PFSK-1 (cell line): Measurements from ENCODE around the gene OR6A2.

Experiments used
- FOXP2 ChIP-seq: optimal IDR thresholded peaks from 2 replicates; pipeline ENCODE3; 2011; ENCODE audit warnings: borderline replicate concordance, control low read depth, inconsistent platforms; ENCODE audit not compliant: insufficient read depth; ENCODE audit errors: extremely low read length, extremely low read depth
- POLR2AphosphoS5 ChIP-seq: IDR thresholded peaks from 2 replicates; pipeline ENCODE4 v1.6.1; 2012; ENCODE audit warnings: low read depth, mild to moderate bottlenecking, control low read depth, low read length, moderate library complexity
- REST ChIP-seq, 2 experiments: IDR thresholded peaks; 2 replicates each; pipeline versions ENCODE4 v1.6.1 to v1.8.0; 2011 to 2012; ENCODE audit warnings: low read depth in 2 of 2, low read length in 2 of 2, control low read depth in 1 of 2, inconsistent platforms in 1 of 2, mild to moderate bottlenecking in 1 of 2, moderate library complexity in 1 of 2; ENCODE audit not compliant: insufficient read depth in 1 of 2
- SIN3A ChIP-seq: IDR thresholded peaks from 2 replicates; pipeline ENCODE4 v1.6.1; 2012; ENCODE audit warnings: mild to moderate bottlenecking, low read length, moderate library complexity, borderline replicate concordance; ENCODE audit not compliant: insufficient read depth
- TAF1 ChIP-seq: IDR thresholded peaks from 2 replicates; pipeline ENCODE4 v1.6.1; 2012; ENCODE audit warnings: low read length, control low read depth, borderline replicate concordance; ENCODE audit not compliant: insufficient read depth

- TF ChIP-seq REST (IDR thresholded peaks at IDR 0.05; ENCODE audit: insufficient read depth in 1 of 2, low read depth in 2 of 2, low read length in 2 of 2) (no peak), TAF1 (no peak), POLR2AphosphoS5 (no peak), SIN3A (no peak), FOXP2 (no peak)
Observed at GRCh38 chr11:6755303-6755952, 44.1 kb downstream of the OR6A2 start.
